B cell (primary cell): ENCODE results near the gene TRPT1.
"Not testable (repeated sequence)": the region's sequence is repeated elsewhere in the genome, so short reads cannot be mapped to it uniquely, and the experiment has no call there.

Experiments
- CTCF ChIP-seq: fragments of 200-600 bp; IDR thresholded peaks from one replicate; pipeline ENCODE4 v1.8.0; 2022; ENCODE audit warnings: antibody characterized with exemption, mild to moderate bottlenecking
- EZH2 ChIP-seq: IDR thresholded peaks from 2 replicates; pipeline ENCODE4 v1.6.1; 2012; ENCODE audit warnings: borderline replicate concordance, low read depth, mild to moderate bottlenecking, moderate library complexity, low read length; ENCODE audit not compliant: insufficient read depth, poor library complexity, severe bottlenecking

- not testable (repeated sequence) for TF ChIP-seq CTCF, EZH2
Observed at GRCh38 chr11:64246621-64246870, 20.6 kb upstream of the TRPT1 start.
